Measurements from ENCODE around the gene OBP2A.
"Not testable (repeated sequence)": the region's sequence is repeated elsewhere in the genome, so short reads cannot be mapped to it uniquely, and the experiment has no call there.

DNA sequence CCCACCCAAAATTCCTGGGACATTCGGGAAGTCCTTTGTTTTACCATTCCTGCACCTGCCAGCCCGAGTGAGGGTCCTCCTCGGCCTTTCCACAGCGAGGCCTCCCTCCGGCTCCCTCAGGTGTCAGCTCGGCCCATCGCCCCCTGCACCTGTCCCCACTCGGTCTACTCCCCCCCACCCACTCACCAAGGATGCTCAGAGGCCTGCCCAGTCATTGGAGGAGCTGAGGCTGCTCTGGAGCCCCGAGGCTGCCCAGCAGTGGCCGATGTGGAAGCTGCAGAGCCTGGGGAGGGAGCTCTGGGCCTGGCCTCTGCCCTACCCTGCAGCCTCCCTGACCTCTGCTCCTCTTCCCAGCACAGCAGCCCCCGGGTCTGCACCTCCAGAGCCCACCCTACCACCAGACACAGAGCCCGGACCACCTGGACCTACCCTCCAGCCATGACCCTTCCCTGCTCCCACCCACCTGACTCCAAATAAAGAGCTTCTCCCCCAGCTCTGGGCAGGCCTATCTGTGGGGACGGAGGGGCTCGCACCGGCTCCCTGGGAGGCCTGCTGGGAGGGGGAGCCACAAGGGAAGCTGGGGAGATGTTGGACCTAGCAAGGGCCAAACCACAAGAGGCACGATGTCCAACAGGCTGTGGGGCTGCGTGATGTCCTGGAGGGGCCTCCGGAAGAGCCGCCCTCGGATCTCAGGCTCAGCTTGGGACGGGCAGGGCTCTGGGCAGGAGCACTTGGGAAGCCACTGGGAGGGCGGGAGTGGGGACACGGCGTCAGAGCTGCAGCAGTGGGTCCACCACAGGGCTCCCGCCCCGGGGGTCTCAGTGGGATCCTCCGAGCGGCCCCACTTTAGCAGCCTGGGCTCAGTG lies 3.8 kb downstream of the OBP2A start:
- TF ChIP-seq, protein P1, sequence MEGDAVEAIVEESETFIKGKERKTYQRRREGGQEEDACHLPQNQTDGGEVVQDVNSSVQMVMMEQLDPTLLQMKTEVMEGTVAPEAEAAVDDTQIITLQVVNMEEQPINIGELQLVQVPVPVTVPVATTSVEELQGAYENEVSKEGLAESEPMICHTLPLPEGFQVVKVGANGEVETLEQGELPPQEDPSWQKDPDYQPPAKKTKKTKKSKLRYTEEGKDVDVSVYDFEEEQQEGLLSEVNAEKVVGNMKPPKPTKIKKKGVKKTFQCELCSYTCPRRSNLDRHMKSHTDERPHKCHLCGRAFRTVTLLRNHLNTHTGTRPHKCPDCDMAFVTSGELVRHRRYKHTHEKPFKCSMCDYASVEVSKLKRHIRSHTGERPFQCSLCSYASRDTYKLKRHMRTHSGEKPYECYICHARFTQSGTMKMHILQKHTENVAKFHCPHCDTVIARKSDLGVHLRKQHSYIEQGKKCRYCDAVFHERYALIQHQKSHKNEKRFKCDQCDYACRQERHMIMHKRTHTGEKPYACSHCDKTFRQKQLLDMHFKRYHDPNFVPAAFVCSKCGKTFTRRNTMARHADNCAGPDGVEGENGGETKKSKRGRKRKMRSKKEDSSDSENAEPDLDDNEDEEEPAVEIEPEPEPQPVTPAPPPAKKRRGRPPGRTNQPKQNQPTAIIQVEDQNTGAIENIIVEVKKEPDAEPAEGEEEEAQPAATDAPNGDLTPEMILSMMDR (IDR thresholded peaks at IDR 0.05): not testable (repeated sequence)
- not testable (repeated sequence) for TF ChIP-seq POLR2A (IDR thresholded peaks at IDR 0.05)

Data from tibial nerve (tissue), 3 donors.